Kidney capillary endothelial cell (primary cell): ENCODE data around the gene MNAT1.
A peak's percentile ranks its signal among the peaks of the same experiment; 100 is the strongest.
"Not testable (repeated sequence)": the region's sequence is repeated elsewhere in the genome, so short reads cannot be mapped to it uniquely, and the experiment has no call there.

Source experiments
- DNase-seq: peaks from one replicate; pipeline ENCODE4 v3.0.0-alpha.2; 2018; ENCODE audit warnings: low spot score

The MNAT1 gene

DNA sequence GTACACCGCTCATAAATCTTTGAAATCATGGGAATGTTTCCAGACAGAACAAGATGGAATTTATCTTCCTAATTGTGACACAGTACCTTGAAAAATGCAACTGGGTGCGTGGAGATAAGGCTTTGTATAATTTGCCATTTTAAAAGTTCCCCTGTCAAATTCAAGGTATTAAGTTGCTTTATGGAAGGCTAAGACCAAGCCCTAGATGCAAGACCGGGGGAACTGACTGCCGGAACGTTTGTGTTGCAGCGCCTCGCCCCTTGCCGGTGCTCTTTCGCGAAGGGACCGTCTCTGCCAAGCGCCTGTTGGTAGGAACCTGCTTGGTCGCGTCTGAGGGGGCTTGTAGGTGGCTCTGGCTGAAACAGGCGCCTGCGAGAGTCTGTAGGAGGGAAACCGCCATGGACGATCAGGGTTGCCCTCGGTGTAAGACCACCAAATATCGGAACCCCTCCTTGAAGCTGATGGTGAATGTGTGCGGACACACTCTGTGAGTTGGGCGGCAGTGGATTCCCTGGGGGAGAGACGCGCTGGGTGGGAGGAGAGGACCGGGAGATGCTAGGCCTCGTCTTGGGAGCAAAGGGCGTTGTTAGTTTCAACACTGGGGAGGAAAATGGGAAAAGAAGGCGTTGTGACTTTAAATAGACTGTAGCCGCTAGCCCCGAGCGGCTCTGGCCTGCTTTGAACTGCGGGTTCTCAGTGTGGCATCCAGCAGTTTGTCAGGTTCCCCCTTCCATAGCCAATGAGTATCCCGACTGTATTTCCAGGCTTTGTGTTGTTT lies at the start of gene MNAT1:
Gene MNAT1, plus strand, starts transcription at position 297 of the 778 bp plus-strand sequence. Its CDS starts 102 bp downstream, at position 399.
- peak; percentile 76 for DNase-seq

DNA sequence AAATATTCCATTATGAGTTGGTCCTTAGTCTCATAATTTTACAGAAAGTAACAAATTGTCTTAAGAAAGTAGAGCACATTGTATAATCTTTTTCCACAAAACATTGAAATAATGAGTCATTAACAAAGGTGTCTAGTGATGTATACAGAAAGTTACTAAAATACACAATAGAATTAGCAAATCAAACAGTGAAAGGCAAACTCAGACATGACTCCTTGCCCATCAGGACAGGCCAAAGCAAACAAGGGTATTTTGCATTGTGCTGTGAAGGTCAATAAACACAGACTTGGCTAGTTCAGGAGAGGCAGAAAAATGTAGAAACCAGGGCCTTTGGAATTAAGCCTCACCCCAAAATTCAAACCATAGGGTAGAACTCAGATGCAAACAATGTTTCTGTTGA lies 47.7 kb upstream of the MNAT1 start:
- DNase-seq: no peak

DNA sequence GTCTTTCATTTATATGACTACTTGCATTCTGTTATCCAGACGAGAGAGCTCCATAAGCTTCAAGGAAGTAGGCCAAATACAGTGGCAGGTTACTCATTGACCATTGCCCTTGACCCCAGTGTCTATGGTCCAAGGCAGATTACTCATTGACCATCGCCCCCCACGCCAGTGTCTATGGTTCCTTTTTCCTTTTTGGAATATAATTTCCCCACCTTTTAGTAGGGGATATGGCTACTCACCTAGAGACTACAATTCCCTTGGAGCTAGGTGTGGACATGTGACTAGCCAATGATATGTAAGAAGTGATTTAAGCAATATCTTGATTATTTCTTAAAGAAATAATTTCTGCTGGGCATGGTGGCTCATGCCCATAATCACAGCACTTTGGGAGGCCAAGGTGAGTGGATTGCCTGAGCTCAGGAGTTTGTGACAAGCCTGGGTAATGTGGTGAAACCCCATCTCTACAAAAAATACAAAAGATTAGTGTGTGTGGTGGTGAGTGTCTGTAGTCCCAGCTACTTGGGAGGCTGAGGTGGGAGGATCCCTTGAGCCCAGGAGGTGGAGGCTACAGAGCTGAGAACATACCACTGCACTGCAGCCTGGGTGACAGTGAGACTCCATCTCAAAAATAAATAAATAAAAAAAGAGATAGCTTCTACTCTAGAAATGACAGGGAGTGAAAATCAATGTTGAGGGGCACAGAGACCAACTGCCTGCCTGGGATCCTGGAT lies 43.0 kb upstream of the MNAT1 start:
- no peak for DNase-seq

DNA sequence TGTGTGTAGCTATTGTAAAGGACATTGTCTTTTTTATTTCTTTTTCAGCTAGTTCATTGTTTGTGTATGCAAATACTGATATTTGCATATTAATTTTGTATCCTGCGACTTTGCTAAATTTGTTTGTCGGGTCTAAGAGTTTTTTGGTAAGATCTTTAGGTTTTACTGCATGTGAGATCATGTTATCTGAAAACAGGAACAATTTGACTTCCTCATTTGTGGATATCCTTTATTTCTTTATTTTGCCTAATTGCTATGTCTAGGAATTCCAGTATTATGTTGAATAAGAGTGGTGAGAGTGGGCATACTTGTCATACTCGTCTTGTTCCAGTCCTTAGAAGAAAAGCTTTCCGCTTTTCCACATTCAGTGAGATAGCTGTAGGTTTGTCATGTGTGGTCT lies 39.2 kb upstream of the MNAT1 start:
- DNase-seq: no peak

DNA sequence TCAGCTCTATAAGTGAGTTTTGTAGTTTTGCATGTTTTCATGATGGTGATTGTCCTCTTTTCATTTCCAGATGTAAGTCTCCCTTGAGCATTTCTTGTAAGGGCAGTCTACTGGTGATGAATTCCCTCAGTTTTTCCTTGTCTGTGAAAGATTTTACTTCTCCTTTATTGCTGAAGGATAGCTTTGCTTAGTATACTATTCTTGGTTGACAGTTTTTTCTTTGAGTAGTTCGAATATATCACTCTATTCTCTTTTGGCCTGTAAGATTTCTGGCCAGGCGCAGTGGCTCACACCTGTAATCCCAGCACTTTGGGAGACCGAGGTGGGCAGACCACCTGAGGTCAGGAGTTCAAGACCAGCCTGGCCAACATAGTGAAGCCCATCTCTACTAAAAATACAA lies 34.0 kb upstream of the MNAT1 start:
- DNase-seq: no peak

- DNase-seq: no peak
Measured at GRCh38 chr14:60705100-60705499, 29.5 kb upstream of the MNAT1 start.

DNA sequence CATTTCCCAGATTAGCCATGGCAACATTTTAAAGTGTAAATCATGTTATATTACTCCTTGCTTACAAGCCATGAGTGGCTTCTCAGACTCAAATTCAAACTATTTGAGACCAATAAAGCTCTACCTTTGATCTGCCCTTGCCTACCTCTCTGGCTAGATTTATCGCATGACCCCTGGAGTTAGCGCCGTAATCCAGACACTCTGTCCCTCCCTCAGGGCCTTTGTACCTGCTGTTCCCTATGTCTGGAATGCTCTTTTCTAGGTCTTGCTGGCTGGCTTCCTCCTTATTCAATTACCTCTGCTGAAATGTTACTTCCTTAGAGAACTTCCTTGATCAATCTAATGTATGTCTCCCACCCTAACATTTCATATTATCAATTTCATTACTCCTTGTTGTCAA lies 26.7 kb upstream of the MNAT1 start:
- no peak for DNase-seq

DNA sequence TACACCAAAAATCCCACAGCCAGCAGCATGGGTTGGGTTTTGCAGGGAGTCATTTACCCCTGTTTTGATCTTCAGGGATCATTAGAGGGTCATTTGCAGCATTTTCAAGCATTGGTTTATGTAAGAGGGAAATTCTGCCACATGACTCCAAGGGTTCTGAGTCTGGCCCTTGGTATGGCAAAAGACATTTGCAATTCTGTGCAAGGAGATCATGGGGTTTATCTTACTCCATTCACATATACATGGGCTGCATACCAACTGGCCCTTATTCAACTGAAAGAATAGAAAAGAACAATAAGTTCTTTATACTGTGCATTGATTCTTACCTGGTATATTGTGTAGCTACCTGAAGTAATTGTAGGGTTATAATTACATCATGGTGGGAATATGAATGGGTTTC lies 24.1 kb upstream of the MNAT1 start:
- no peak for DNase-seq

- DNase-seq: no peak
Measured at GRCh38 chr14:60713513-60713912, 21.0 kb upstream of the MNAT1 start.

DNA sequence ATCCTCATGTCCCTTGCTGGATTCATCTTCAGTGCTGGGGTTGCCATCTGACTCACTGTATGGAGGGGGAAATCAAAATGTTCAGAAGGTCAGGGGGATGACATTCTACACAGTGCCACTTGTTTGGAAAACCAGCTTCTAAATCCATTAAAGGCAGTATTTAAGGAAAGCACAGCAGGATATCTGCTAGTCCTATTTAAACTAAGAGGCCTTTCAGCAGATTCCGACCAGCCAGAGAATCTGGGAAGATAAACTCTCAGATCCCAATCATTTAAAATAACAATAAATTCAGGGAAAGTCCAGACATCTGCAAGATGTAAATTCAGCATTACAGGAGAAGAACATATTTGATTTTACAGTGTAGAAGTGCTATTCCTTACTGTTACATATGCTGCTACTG lies 14.2 kb upstream of the MNAT1 start:
- DNase-seq: no peak

GRCh38 chr14:60720962-60721325 lies 13.6 kb upstream of the MNAT1 start:
- DNase-seq: no peak

- no peak for DNase-seq
Measured at GRCh38 chr14:60721326-60722106, 13.0 kb upstream of the MNAT1 start.

DNA sequence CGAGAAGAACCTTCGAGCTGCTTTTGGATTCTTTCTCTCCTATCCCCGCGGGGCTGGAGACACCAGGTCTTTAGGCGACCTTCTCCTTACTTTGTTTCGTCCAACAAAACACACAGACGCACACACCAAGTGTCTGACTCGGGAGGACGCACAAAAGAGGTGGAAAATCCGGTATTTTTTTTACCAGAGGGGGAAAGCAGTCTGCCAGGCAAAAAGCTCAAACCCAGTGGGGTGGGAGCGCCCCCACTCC lies 12.5 kb upstream of the MNAT1 start:
- DNase-seq: no peak

DNA sequence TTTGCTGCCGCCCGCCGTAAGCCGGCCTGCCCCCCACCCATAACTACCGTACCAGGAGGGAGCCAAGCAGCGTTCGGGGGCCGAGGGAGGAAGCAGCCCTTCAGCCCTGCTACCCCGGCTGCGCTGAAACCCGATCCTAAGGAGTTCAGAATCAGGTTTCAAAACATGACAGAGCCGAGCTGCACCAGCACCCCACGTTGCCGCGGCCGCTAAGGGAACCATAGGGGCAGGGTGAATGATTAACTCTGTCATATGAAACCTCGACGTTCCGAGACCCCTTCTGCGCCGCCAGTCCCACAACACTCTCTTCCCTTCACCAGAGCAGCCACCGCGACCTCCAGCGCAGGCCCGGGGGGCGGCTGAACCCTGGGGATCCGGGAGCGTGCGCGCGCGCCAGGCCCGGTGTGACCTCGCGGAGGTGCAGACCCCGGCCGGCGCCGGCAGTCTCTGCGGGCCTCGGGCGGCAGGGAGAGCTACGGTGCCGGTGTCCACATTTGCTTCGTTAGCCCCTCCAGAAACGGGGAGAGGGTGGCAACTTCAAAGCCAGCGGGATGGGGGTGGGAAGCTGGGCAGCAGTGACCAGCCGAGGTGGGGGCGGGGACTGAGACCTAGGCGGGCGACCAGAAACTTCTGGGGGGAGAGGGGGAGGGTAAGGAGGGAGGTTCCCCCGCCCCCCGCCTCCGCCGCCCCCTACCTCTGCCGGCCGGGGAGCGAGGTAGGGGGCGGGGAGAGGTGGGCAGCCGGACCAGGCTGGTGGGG lies 12.0 kb upstream of the MNAT1 start:
- DNase-seq: no peak

DNA sequence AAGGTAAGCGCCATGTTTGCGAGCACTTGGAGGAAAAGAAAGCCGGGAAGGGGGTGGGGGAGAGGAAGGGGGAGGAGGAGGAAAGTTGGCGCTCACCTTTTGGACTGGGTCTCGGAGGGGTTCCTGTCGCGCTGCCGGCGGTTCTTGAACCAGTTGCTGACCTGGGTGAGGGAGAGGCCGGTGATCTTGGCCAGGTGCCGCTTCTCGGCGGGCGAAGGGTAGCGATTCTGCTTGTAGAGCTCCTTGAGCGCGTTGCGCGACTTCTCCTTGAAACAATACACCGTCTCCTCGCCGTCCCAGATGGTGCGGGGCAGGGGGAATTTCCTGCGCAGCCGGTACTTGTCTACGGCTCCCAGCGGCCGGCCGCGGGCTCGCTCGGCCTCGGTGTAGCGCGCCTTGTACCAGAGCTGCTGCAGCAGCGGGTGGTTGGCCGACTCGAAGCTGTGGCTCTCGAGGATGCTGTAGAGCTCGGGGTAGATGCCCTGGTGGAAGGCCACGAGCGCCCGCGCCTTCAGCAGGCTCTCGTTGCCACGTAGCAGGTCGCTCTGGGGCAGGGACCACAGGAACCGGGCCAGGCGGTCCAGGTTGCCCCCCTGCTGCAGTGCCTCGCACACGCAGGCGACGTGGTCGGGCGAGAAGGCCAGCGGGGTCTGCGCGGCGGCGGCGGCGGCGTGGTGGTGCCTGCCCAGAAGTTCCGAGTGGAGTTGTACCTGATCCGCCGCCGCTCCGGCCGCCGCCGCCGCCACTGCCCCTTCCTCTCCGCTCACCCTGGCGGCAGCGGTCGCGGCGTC lies 11.2 kb upstream of the MNAT1 start:
- peak; percentile 39 for DNase-seq

- DNase-seq: peak; percentile 56
Measured at GRCh38 chr14:60723907-60724618, 10.5 kb upstream of the MNAT1 start, which contains the start of gene SIX4. Gene SIX4, minus strand, starts transcription at chr14:60724351. Its CDS starts 277 bp downstream, at chr14:60724074.

DNA sequence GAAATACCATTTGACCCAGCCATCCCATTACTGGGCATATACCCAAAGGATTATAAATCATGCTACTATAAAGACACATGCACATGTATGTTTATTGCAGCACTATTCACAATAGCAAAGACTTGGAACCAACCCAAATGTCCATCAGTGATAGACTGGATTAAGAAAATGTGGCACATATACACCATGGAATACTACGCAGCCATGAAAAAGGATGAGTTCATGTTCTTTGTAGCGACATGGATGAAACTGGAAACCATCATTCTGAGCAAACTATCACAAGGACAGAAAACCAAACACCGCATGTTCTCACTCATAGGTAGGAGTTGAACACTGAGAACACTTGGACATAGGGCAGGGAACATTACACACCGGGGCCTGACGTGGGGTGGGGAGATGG lies 3.3 kb upstream of the MNAT1 start:
- not testable (repeated sequence) for DNase-seq

- DNase-seq: no peak
Measured at GRCh38 chr14:60732840-60733483, 1.6 kb upstream of the MNAT1 start.

DNA sequence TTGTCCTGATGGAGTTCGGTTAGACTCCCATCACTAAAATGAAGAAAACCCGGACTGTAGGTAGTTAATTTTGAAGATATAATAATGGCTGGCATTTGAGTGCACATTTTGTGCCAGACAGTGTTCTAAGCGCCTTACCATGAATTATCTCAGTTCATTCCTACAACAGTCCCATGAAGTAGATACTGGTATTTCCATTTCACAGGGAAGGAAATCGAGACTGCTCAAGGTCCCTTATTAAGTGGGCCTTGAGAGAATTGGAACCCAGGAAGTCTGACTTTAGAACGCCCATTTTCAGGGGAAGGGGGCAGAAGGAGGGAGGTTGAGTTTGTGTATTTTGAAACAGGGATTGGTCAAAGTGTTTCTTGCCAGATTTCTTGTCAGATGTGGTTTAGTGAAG lies 855 bp downstream of the MNAT1 start:
- DNase-seq: no peak

GRCh38 chr14:60736494-60736893 lies 1.9 kb downstream of the MNAT1 start:
- DNase-seq: peak; percentile 63
